Osteocyte (in vitro differentiated cells): ENCODE measurements around the gene MRPL11. TPM values are rescaled to one million over a fixed set of nuclear protein-coding genes. Genes with fewer than 3 reads are reported as not detected.

ENCODE experiments used
- DNase-seq: peaks from one replicate; pipeline ENCODE4 v3.0.0; 2021; ENCODE audit warnings: mixed read lengths; ENCODE audit not compliant: unreplicated experiment; ENCODE audit errors: extremely low spot score
- H3K27ac Mint-ChIP-seq: one replicate; pipeline ENCODE4 v1.8.0; 2021; ENCODE audit warnings: mild to moderate bottlenecking, mixed read lengths; ENCODE audit not compliant: unreplicated experiment
- H3K27me3 Mint-ChIP-seq: one replicate; pipeline ENCODE4 v1.8.0; 2021; ENCODE audit warnings: mixed read lengths; ENCODE audit not compliant: unreplicated experiment
- H3K36me3 Mint-ChIP-seq: one replicate; pipeline ENCODE4 v1.8.0; 2021; ENCODE audit warnings: mixed read lengths; ENCODE audit not compliant: unreplicated experiment
- H3K4me1 Mint-ChIP-seq: one replicate; pipeline ENCODE4 v1.8.0; 2021; ENCODE audit warnings: mixed read lengths; ENCODE audit not compliant: unreplicated experiment
- H3K4me3 Mint-ChIP-seq: one replicate; pipeline ENCODE4 v1.8.0; 2021; ENCODE audit warnings: mild to moderate bottlenecking, moderate library complexity, mixed read lengths; ENCODE audit not compliant: unreplicated experiment
- H3K9me3 Mint-ChIP-seq: one replicate; pipeline ENCODE4 v1.8.0; 2021; ENCODE audit warnings: mixed read lengths; ENCODE audit not compliant: unreplicated experiment
- total RNA-seq: library from RNA; stranded (reverse); gene quantifications from 2 replicates; pipeline ENCODE4 v1.2.1, GENCODE V29; 2021
- TF ChIP-seq, protein P1 (sequence below): fragments of 200-600 bp; sonication (generic); IDR thresholded peaks from 2 replicates; pipeline ENCODE4 v1.5.0; 2021; ENCODE audit warnings: antibody characterized with exemption, mild to moderate bottlenecking, moderate library complexity

Gene MRPL11
- total RNA-seq, 1 donor from 2014 or later: 45.4 TPM

DNA sequence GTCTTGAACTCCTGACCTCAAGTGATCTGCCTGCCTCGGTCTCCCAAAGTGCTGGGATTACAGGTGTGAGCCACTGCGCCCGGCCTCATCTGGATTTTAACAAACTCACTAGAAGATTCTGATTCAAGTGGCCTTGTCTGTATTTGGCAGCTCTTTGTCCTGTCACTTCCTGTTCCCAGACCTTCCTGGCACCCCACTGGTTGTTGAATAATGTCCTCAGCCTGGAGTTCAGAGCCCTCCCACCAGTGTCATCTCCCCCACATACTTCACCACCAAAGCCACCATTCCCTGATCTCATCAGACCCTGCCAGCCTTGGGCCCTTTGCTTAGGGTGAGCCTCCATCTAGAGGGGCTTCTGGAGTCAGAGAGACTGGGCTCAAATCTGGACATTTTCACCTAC is 31.4 kb upstream of the MRPL11 start:
- Mint-ChIP-seq H3K9me3 (no peaks in the 10 kb centered on the region), H3K27ac (peak overlapping the region; percentile 1), H3K36me3 (peaks cover 6% of the 10 kb centered on the region), H3K4me1 (peaks cover 19% of the 10 kb centered on the region), H3K4me3 (no peak overlapping the region), H3K27me3 (no peaks in the 10 kb centered on the region)
- DNase-seq: no peak
- TF ChIP-seq, protein P1, sequence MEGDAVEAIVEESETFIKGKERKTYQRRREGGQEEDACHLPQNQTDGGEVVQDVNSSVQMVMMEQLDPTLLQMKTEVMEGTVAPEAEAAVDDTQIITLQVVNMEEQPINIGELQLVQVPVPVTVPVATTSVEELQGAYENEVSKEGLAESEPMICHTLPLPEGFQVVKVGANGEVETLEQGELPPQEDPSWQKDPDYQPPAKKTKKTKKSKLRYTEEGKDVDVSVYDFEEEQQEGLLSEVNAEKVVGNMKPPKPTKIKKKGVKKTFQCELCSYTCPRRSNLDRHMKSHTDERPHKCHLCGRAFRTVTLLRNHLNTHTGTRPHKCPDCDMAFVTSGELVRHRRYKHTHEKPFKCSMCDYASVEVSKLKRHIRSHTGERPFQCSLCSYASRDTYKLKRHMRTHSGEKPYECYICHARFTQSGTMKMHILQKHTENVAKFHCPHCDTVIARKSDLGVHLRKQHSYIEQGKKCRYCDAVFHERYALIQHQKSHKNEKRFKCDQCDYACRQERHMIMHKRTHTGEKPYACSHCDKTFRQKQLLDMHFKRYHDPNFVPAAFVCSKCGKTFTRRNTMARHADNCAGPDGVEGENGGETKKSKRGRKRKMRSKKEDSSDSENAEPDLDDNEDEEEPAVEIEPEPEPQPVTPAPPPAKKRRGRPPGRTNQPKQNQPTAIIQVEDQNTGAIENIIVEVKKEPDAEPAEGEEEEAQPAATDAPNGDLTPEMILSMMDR: no peak

DNA sequence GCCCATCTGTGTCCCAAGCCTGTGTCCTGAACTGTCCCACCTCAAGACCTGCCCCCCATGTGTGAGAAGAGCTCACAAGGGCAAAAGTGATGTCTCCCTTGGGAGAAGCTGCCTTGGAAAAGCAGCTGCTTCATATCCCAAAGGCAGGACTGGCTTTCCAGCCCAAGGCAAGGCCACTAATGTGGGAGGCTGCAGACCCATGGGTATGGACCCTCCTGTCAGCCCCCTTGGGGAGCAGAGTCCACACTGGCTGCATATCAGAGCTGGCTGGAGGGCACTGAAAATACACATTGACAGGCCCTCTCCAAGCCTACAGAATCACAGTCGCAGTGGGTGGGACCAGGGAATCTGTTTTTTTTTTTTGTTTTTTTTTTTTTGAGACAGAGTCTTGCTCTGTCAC is 30.8 kb upstream of the MRPL11 start:
- Mint-ChIP-seq H3K36me3 (peaks cover 6% of the 10 kb centered on the region), H3K27ac (no peak overlapping the region), H3K4me3 (no peak overlapping the region), H3K9me3 (no peaks in the 10 kb centered on the region), H3K27me3 (no peaks in the 10 kb centered on the region), H3K4me1 (peaks cover 19% of the 10 kb centered on the region)
- DNase-seq: no peak
- TF ChIP-seq, protein P1: no peak

DNA sequence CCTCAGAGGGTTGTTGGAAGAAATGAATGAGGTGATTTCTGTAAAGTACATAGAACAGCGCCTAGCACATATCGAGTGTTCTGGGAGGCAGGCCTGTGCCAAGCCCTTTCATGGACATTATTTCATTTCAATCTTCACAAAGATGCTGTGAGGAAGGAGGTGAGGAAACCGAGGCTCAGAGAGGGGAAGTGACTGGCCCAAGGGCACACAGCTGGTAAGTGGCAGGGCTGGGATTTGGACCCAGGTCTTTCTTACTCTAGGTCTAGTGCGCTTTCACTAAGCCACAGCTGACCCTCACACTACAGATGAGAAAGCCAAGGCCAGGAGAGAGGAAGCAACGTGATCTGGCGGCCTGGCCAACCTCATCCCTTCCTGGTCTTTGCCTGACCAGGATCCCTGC is 30.0 kb upstream of the MRPL11 start:
- H3K27ac Mint-ChIP-seq: no peak overlapping the region
- no peak for DNase-seq
- H3K4me3 Mint-ChIP-seq: peak overlapping the region; percentile 84

DNA sequence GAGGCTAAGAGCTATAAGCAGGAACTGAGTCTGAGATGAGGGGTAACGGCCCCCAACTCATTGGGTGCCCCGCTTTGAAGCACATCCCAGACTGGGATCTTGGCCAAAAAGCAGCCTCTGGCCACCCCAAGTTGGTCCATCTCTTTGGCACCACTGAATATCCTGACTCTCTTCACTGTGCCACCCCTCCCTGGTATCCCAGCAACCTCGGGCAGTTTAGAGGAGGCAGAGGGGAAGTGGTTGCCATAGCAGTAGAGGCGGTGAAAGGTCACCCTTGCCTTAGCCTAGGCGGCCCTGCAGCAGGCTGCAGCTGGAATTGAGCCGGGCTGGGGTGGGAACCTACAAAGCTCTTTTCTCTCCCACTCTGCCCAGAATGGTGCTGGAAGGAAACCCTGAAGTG is 29.1 kb upstream of the MRPL11 start:
- no peak overlapping the region for H3K27ac Mint-ChIP-seq
- TF ChIP-seq, protein P1: no peak

More for the DNA sequence above, 30.0 kb upstream of the MRPL11 start:
- no peaks in the 10 kb centered on the region for H3K9me3 Mint-ChIP-seq
- H3K27me3 Mint-ChIP-seq: no peaks in the 10 kb centered on the region
- H3K4me1 Mint-ChIP-seq: peaks cover 19% of the 10 kb centered on the region
- TF ChIP-seq, protein P1: no peak
- peaks cover 6% of the 10 kb centered on the region for H3K36me3 Mint-ChIP-seq

DNA sequence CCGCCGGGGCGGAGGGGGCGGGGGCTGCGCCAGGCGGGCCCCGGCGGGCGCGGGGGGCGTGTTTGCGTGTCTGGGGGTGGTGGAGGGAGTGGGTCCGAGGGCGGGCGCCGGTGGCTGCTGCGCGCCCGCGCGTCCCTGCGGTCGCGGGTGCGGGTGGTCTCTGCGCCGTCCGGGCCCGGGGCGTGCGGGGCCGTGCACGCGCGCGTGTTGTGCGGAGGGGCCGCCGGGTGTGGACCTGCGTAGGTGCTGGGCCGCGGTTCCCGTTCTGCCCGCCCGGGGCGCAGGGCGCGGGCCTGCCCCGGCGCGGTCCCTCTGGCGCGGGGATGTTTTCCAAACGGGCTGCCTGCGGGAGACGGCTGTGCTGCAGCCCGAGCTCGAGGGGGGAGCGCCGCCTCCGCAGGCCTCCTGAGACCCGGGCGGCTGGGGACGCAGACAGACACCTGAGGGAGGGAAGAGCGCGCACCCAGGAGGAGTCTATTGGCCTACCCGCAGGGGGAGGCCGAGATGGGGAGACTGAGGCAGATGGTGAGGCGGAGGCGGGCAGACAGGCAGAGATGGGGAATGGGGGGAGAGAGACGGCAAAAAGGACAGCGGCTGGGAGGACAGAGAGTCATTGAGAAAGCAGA is 28.5 kb upstream of the MRPL11 start:
- Mint-ChIP-seq H3K27ac (peak overlapping the region; percentile 31), H3K4me1 (peaks cover 19% of the 10 kb centered on the region), H3K36me3 (peaks cover 2% of the 10 kb centered on the region), H3K9me3 (peaks cover 4% of the 10 kb centered on the region), H3K27me3 (no peaks in the 10 kb centered on the region), H3K4me3 (peak overlapping the region; percentile 84)
- TF ChIP-seq, protein P1: peak; percentile 37
- DNase-seq: no peak

More for the DNA sequence above, 29.1 kb upstream of the MRPL11 start:
- Mint-ChIP-seq H3K27me3 (no peaks in the 10 kb centered on the region), H3K4me3 (peak overlapping the region; percentile 84), H3K9me3 (peaks cover 2% of the 10 kb centered on the region), H3K4me1 (peaks cover 19% of the 10 kb centered on the region), H3K36me3 (peaks cover 2% of the 10 kb centered on the region)
- DNase-seq: no peak
